ENCODE measurements around the gene SNN. TPM values are rescaled to one million over a fixed set of nuclear protein-coding genes. Genes with fewer than 3 reads are reported as not detected.
A peak's percentile ranks its signal among the peaks of the same experiment; 100 is the strongest.

SNN gene
- total and polyA plus RNA-seq, 12 donors = 10.1 to 61.4 (median 35.9) TPM

- H3K9me3 ChIP-seq = no peaks in the 10 kb centered on the region
- H3K27me3 ChIP-seq = no peaks in the 10 kb centered on the region
- ATAC-seq = no peak
- no peak overlapping the region for H3K4me3 ChIP-seq
- H3K36me3 ChIP-seq = peaks cover 0 to 100% (median 39%) of the 10 kb centered on the region in 9 donors
- TF ChIP-seq CTCF (IDR thresholded peaks at IDR 0.05) = no peak
- 84% methylated on average over 13 of the region's 13 CpGs for WGBS, 2 donors
- intact Hi-C loops (cut with DNase I) = no loop called here
- peak overlapping the region in 5 of 10 donors; percentile 2 to 62 (median 38) for H3K27ac ChIP-seq
- no peak for DNase-seq
- H3K4me1 ChIP-seq = peaks cover 7 to 58% (median 47%) of the 10 kb centered on the region in 9 donors
Measured at GRCh38 chr16:11687601-11688519, 19.6 kb downstream of the SNN start.

- no peak for DNase-seq
- whole genome bisulfite sequencing, 2 donors = 78 to 79% methylated on average over 1 of the region's 1 CpG
- Histone ChIP-seq H3K27ac (peak overlapping the region in 5 of 10 donors; percentile 6 to 62 (median 41)), H3K36me3 (peaks cover 0 to 100% (median 39%) of the 10 kb centered on the region in 9 donors), H3K4me1 (peaks cover 7 to 53% (median 42%) of the 10 kb centered on the region in 9 donors), H3K4me3 (no peak overlapping the region), H3K27me3 (no peaks in the 10 kb centered on the region), H3K9me3 (no peaks in the 10 kb centered on the region)
- intact Hi-C loops (cut with DNase I) = no loop called here
- peak in 2 of 8 donors; percentile 34 to 53 for ATAC-seq
- TF ChIP-seq CTCF (IDR thresholded peaks at IDR 0.05) = no peak
Measured at GRCh38 chr16:11688520-11688886, 20.2 kb downstream of the SNN start.

- Histone ChIP-seq H3K4me3 (no peak overlapping the region), H3K36me3 (peaks cover 0 to 100% (median 32%) of the 10 kb centered on the region in 9 donors), H3K9me3 (no peaks in the 10 kb centered on the region), H3K27ac (peak overlapping the region in 4 of 10 donors; percentile 6 to 62 (median 49)), H3K4me1 (peaks cover 7 to 52% (median 42%) of the 10 kb centered on the region in 9 donors), H3K27me3 (no peaks in the 10 kb centered on the region)
- peak in 1 of 8 donors; percentile 59 for ATAC-seq
- no peak for DNase-seq
- intact Hi-C loops (cut with DNase I) = no loop called here
- TF ChIP-seq CTCF (IDR thresholded peaks at IDR 0.05) = no peak
- WGBS, 2 donors = 84 to 92% methylated on average over 3 of the region's 3 CpGs
Measured at GRCh38 chr16:11689031-11689840, 21.0 kb downstream of the SNN start.

GRCh38 chr16:11691235-11691634, 23.0 kb downstream of the SNN start:
- DNase-seq = no peak
- Histone ChIP-seq H3K36me3 (peaks cover 0 to 100% (median 28%) of the 10 kb centered on the region in 9 donors), H3K27me3 (no peaks in the 10 kb centered on the region), H3K9me3 (no peaks in the 10 kb centered on the region), H3K4me3 (no peak overlapping the region), H3K4me1 (peaks cover 7 to 46% (median 36%) of the 10 kb centered on the region in 9 donors), H3K27ac (no peak overlapping the region)
- no peak for ATAC-seq
- no peak for TF ChIP-seq CTCF (IDR thresholded peaks at IDR 0.05)
- WGBS, 2 donors = 94 to 98% methylated on average over 5 of the region's 5 CpGs
- intact Hi-C loops (cut with DNase I) = no loop called here
